ENCODE measurements around the gene ARL5C.

Gene ARL5C

DNA sequence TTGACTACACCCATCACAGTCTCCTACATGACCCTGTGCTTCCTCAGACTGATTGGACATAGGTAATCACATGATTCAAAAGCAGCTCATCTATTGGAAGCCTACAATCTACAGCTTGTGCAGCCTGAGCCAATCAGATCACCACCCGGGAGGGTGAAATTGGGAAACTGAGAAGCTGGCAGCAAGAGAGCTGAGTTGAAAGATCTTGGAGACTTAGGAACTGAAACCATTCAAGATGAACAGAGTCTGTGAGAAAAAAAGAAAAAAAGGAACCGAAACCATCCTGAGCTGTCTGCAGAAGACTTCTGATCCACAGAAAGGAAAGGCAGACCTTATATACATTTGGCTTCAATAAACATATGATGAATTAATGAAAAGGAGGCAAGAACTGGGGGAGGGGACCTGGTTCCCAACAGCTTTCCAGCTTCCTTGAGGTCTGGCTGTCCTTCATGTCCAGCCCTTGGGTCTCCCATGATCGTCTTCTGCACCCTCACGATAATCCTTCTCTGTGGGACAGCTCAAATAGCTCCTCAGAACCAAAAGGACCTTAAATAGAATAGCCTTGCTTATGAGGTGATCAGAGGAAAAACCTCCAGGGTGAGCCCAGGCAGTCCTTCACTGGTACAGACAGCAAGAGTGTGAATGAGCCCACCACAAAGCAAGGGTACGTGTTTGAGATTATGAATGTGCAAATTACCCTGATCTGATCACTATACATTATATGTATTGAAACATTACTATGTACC lies 47.1 kb downstream of the ARL5C start:
- no peak for TF ChIP-seq JUND (IDR thresholded peaks at IDR 0.05; ENCODE audit: low read depth)
- in situ Hi-C loops (cut with HindIII; ENCODE audit: low pct_unique_long_range_greater_than_20kb, low sequenced_read_pairs), result no loop called here
- DNase-seq (ENCODE audit: low read depth in 1 of 2, low spot score in 1 of 2), result no peak

- DNase-seq (ENCODE audit: low read depth in 1 of 2, low spot score in 1 of 2), result no peak
- TF ChIP-seq JUND (IDR thresholded peaks at IDR 0.05; ENCODE audit: low read depth), result no peak
- in situ Hi-C loops (cut with HindIII; ENCODE audit: low pct_unique_long_range_greater_than_20kb, low sequenced_read_pairs), result no loop called here
Measured at GRCh38 chr17:39116224-39116623, 49.7 kb downstream of the ARL5C start.

- peak in 1 of 2 experiments; percentile 20 for DNase-seq (ENCODE audit: low read depth in 1 of 2, low spot score in 1 of 2)
- in situ Hi-C loops (cut with HindIII; ENCODE audit: low pct_unique_long_range_greater_than_20kb, low sequenced_read_pairs), result no loop called here
- TF ChIP-seq JUND (IDR thresholded peaks at IDR 0.05; ENCODE audit: low read depth), result no peak
Measured at GRCh38 chr17:39115135-39115534, 50.8 kb downstream of the ARL5C start.

DNA sequence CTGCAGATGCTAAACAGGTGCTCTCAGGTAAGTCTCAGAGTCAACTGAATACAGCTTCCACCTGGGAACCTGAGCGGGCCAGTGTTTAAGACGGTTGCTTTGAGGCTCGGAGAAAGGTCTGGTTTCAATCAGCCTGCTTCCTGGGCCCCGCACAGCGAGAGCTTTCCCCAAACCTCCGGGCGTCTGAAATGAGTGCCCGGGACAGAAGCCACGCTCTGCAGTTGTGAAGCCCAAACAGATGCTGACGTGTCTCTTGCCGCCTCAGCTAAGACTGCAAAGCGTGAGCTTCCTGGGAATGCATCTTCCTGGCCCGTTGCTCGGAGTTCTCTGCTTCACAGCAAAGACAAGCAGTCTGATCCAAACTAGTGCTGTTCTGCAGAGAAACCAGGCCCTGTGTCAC lies 51.2 kb downstream of the ARL5C start:
- in situ Hi-C loops (cut with HindIII; ENCODE audit: low pct_unique_long_range_greater_than_20kb, low sequenced_read_pairs), result no loop called here
- no peak for TF ChIP-seq JUND (IDR thresholded peaks at IDR 0.05; ENCODE audit: low read depth)
- no peak for DNase-seq (ENCODE audit: low read depth in 1 of 2, low spot score in 1 of 2)

DNA sequence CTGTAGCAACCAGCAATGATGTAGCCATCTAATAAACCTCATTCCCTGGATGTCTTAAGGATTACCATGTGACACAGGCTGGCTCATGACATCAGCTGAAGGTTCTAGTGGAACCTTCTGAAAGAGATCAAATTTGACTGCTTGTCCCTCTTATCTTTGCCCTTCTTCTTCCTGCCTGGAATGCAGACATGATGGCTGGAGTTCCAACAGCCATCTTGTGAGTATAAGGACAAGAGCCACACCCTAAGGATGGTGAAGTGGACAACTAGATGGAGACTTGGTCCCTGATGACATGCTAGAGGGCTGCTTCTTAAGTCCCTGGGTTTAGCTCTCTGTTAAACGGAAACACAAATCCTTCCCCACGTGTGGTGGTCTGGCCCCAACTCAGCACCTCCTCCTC lies 52.1 kb downstream of the ARL5C start:
- DNase-seq (ENCODE audit: low read depth in 1 of 2, low spot score in 1 of 2), result no peak
- no peak for TF ChIP-seq JUND (IDR thresholded peaks at IDR 0.05; ENCODE audit: low read depth)
- in situ Hi-C loops (cut with HindIII; ENCODE audit: low pct_unique_long_range_greater_than_20kb, low sequenced_read_pairs), result no loop called here

DNA sequence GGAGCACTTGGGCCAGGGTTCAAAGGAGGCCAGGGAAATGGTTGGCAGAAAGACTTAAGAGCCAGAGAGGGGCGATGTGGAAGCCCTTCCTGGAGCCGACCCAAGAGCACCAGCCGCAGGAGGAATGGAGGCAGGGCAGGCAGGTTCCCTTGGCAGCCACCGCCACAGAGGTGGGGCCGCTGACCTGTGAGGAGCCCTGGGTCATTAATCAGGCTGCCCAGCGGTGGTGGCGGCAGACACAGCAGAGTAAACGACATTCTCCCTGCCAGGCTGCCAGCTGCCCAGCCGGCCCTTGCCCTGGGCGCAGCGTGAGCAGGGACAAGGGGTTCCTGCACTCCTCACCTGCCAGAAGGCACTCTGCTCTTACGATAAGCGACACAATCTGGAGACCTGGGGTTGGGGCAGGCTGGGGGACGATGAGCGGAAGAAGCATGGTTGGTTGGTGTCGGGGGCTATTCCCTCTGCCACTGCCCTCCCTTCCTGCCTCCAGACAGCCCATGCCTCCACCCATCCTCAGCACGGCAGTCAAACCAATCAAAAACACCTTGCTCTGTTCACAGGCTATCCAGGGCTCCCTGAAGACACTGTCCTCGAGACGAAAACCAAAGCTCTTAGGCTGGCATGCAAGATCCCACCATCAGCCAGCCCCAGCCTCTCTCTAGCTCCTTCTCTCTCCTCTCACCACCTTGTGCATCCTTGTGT lies 55.4 kb downstream of the ARL5C start:
- in situ Hi-C loops (cut with HindIII; ENCODE audit: low pct_unique_long_range_greater_than_20kb, low sequenced_read_pairs), result no loop called here
- TF ChIP-seq JUND (IDR thresholded peaks at IDR 0.05; ENCODE audit: low read depth), result no peak
- no peak for DNase-seq (ENCODE audit: low read depth in 1 of 2, low spot score in 1 of 2)

DNA sequence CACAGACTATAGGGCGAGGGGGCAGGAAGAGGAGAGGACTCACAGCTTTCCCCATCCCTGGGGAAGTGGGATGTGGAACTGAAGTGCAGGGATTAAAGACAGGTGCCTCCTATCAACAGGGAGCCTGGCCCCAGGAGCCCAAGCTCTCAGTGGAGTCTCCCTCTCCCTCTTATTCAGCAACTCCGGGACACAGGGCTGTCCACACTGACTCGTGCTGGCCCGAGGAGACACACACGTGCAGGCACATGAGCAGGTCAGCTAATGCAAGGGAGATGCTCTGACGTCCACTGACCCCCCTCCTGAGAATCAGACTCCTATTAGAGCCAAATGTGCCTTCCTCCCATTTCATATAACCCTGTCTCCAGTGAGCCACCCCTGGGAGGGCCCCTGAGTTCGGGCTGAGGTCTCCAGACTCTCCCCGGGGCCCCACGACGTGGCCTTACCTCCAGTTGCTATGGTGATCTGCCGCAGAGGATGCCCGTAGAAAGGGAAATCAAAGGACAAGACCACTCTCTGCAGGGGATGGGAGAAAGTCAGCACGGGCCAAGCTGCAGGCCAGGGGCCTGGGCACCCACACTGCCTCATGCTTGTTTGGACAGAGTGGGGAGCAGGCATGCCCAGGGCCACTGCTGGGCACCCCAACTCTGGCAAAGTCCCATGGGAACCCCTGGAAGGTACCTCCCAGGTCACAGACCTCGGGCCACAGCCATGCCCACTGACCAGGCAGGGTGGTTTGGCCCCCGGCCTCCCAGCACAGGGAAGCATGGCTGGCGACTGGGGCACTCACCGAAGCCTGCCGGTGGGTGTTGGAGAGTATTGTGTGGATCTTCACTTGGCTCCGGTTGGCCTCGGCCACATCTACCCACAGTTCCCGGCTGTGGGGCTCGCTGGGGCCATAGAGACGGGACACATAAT lies 57.2 kb downstream of the ARL5C start:
- no peak for TF ChIP-seq JUND (IDR thresholded peaks at IDR 0.05; ENCODE audit: low read depth)
- in situ Hi-C loops (cut with HindIII; ENCODE audit: low pct_unique_long_range_greater_than_20kb, low sequenced_read_pairs), result no loop called here

GRCh38 chr17:39107973-39108372 lies 58.0 kb downstream of the ARL5C start:
- no peak for TF ChIP-seq JUND (IDR thresholded peaks at IDR 0.05; ENCODE audit: low read depth)
- in situ Hi-C loops (cut with HindIII; ENCODE audit: low pct_unique_long_range_greater_than_20kb, low sequenced_read_pairs), result no loop called here
- DNase-seq (ENCODE audit: low read depth in 1 of 2, low spot score in 1 of 2), result no peak

More for the DNA sequence above, 57.2 kb downstream of the ARL5C start:
- DNase-seq (ENCODE audit: low read depth in 1 of 2, low spot score in 1 of 2), result no peak

- TF ChIP-seq JUND (IDR thresholded peaks at IDR 0.05; ENCODE audit: low read depth), result no peak
- in situ Hi-C loops (cut with HindIII; ENCODE audit: low pct_unique_long_range_greater_than_20kb, low sequenced_read_pairs), result no loop called here
- no peak for DNase-seq (ENCODE audit: low read depth in 1 of 2, low spot score in 1 of 2)
Measured at GRCh38 chr17:39107155-39107554, 58.8 kb downstream of the ARL5C start.
